A549 (cell line): Measurements from ENCODE around the gene CBLIF. TPM values are rescaled to one million over a fixed set of nuclear protein-coding genes. Genes with fewer than 3 reads are reported as not detected.

Source experiments
- ATAC-seq, 2 experiments: fragments of 200-7000 bp in 1 of 2; fragments of >200 bp in 1 of 2; cut with Nextera tagmentation in 1 of 2; cut with Tn5 transposase in 1 of 2; 3 replicates each; pipeline versions ENCODE4 v1.8.0 to v1.9.1; 2018 to 2020; ENCODE audit warnings: mild to moderate bottlenecking in 1 of 2, moderate library complexity in 1 of 2
- CTCF ChIA-PET: fragments of 300-600 bp; sonication (Branson Sonifier 250); formaldehyde crosslinking; extraction: SDS; loops from one replicate; lab custom pipeline; 2021; ENCODE audit warnings: antibody characterized with exemption, inconsistent platforms; lab: Yijun Ruan, JAX
- POLR2A ChIA-PET: fragments of 350-600 bp; formaldehyde crosslinking; extraction: SDS; loops from one replicate; lab custom pipeline; 2021; ENCODE audit warnings: antibody characterized with exemption, inconsistent platforms; lab: Yijun Ruan, JAX
- DNase-seq, 2 experiments: peaks; one replicate each; pipeline versions ENCODE4 v3.0.0 to v3.0.0-alpha.2; 2011 to 2016; ENCODE audit warnings: low read depth in 1 of 2, low spot score in 1 of 2
- FAIRE-seq: peaks from 2 replicates; lab custom pipeline; 2011; peaks lifted over from hg19 to GRCh38; lab: Jason Lieb, UNC
- H3K27ac ChIP-seq, 2 experiments: fragments of >200 bp; sonication (Bioruptor Twin); formaldehyde crosslinking; 3 replicates each; pipeline ENCODE4 v1.5.1; 2016 to 2017
- H3K4me1 ChIP-seq: fragments of >200 bp; sonication (Bioruptor Twin); formaldehyde crosslinking; 3 replicates; pipeline ENCODE4 v1.6.1; 2016
- H3K4me2 ChIP-seq: fragments of >200 bp; sonication (Bioruptor Twin); formaldehyde crosslinking; 3 replicates; pipeline ENCODE4 v1.6.1; 2016
- H3K4me3 ChIP-seq: fragments of >200 bp; sonication (Bioruptor Twin); formaldehyde crosslinking; 3 replicates; pipeline ENCODE4 v1.5.1; 2016
- H3K9me3 ChIP-seq: fragments of >200 bp; sonication (Bioruptor Twin); formaldehyde crosslinking; 3 replicates; pipeline ENCODE4 v1.6.1; 2016
- CEBPB ChIP-seq, 2 experiments: fragments of >200 bp in 1 of 2; sonication (Bioruptor Twin) in 1 of 2; formaldehyde crosslinking in 1 of 2; IDR thresholded peaks; 2 replicates each; pipeline ENCODE4 v1.6.1; 2012 to 2016
- CHD4 ChIP-seq: fragments of 200-600 bp; sonication (generic); IDR thresholded peaks from 2 replicates; pipeline ENCODE4 v1.6.1; 2016; ENCODE audit warnings: antibody characterized with exemption, mild to moderate bottlenecking, borderline replicate concordance
- EHF ChIP-seq: fragments of 250-450 bp; sonication (Bioruptor Pico); IDR thresholded peaks from 2 replicates; pipeline ENCODE4 v1.5.0; 2020; ENCODE audit warnings: mild to moderate bottlenecking
- ESRRA ChIP-seq: fragments of 150-350 bp; IDR thresholded peaks from 2 replicates; pipeline ENCODE4 v1.6.1; 2014; ENCODE audit warnings: mild to moderate bottlenecking, low read length, borderline replicate concordance
- GATA3 ChIP-seq: IDR thresholded peaks from 2 replicates; pipeline ENCODE4 v1.6.1; 2012; ENCODE audit warnings: borderline replicate concordance
- HDAC2 ChIP-seq: fragments of 200-600 bp; sonication (generic); IDR thresholded peaks from 2 replicates; pipeline ENCODE4 v1.6.1; 2016
- JUN ChIP-seq, 2 experiments: fragments of >200 bp; sonication (Bioruptor Twin); formaldehyde crosslinking; IDR thresholded peaks; 2 replicates in 1 of 2; 3 replicates in 1 of 2; pipeline ENCODE4 v1.6.1; 2016 to 2017
- MAFK ChIP-seq: fragments of 450-650 bp; IDR thresholded peaks from 2 replicates; pipeline ENCODE4 v1.6.1; 2014; ENCODE audit not compliant: partially characterized antibody
- MYC ChIP-seq: IDR thresholded peaks from 2 replicates; pipeline ENCODE4 v1.6.1; 2012; ENCODE audit warnings: mild to moderate bottlenecking, inconsistent platforms, low read length, improper control_type of control experiment, borderline replicate concordance
- POLR2A ChIP-seq: IDR thresholded peaks from 2 replicates; pipeline ENCODE4 v1.6.1; 2012; ENCODE audit warnings: mild to moderate bottlenecking, low read length
- RAD21 ChIP-seq, 2 experiments: fragments of >200 bp in 1 of 2; sonication (Bioruptor Twin) in 1 of 2; formaldehyde crosslinking in 1 of 2; IDR thresholded peaks in 1 of 2; conservative IDR thresholded peaks in 1 of 2; 2 replicates in 1 of 2; 3 replicates in 1 of 2; pipeline ENCODE4 v1.6.1; 2012 to 2018; ENCODE audit warnings: inconsistent platforms in 1 of 2
- RARB ChIP-seq: fragments of 250-450 bp; sonication (Bioruptor Pico); IDR thresholded peaks from 2 replicates; pipeline ENCODE4 v1.8.0; 2021; ENCODE audit warnings: mild to moderate bottlenecking, moderate library complexity
- RCOR1 ChIP-seq: fragments of 150-350 bp; IDR thresholded peaks from 2 replicates; pipeline ENCODE4 v1.6.1; 2014; ENCODE audit warnings: antibody characterized with exemption, low read length, low read depth
- RNF2 ChIP-seq: fragments of 200-600 bp; sonication (generic); IDR thresholded peaks from 2 replicates; pipeline ENCODE4 v1.6.1; 2016; ENCODE audit warnings: low read depth, mild to moderate bottlenecking, antibody characterized with exemption, moderate library complexity, borderline replicate concordance
- SREBF2 ChIP-seq: fragments of 450-650 bp; IDR thresholded peaks from 2 replicates; pipeline ENCODE4 v1.6.1; 2014; ENCODE audit warnings: mild to moderate bottlenecking, moderate library complexity
- ZNF302 ChIP-seq: fragments of 250-450 bp; sonication (Bioruptor Pico); IDR thresholded peaks from 2 replicates; pipeline ENCODE4 v1.9.0; 2021; ENCODE audit warnings: inconsistent platforms, mild to moderate bottlenecking, moderate library complexity
- WGBS: methylation state at CpG from one replicate; pipeline ENCODE4 v1.1.6; 2017; ENCODE audit errors: missing lambda C conversion rate; 5-methylcytosine and 5-hydroxymethylcytosine counted together
- polyA minus RNA-seq: library from RNA; depleted of rRNA, polyadenylated mRNA; stranded (reverse); fragments of >200 nt; gene quantifications from 2 replicates; pipeline ENCODE4 v1.2.3, GENCODE V29; 2011; rRNA and poly(A)+ RNA removed
- polyA plus RNA-seq, 4 experiments: library from polyadenylated mRNA; depleted of rRNA in 3 of 4; stranded (reverse); fragments of >200 nt; fragmentation: RNase III in 1 of 4; extraction: RNeasy Plus Mini Kit Qiagen cat#74134 plus additional on column Dnase treatment in 1 of 4; gene quantifications; 2 replicates in 3 of 4; 3 replicates in 1 of 4; pipeline ENCODE4 v1.2.3, GENCODE V29; 2011 to 2017
- TF ChIP-seq, protein P1 (sequence below): IDR thresholded peaks from 2 replicates; pipeline ENCODE4 v1.6.1; 2012
- TF ChIP-seq, protein P2 (sequence below): IDR thresholded peaks from 2 replicates; pipeline ENCODE4 v1.6.1; 2012; ENCODE audit warnings: low read depth, borderline replicate concordance
- TF ChIP-seq, protein P3 (sequence below): fragments of 250-450 bp; sonication (Bioruptor Pico); IDR thresholded peaks from 2 replicates; pipeline ENCODE4 v1.5.0; 2021; ENCODE audit warnings: mild to moderate bottlenecking, moderate library complexity, borderline replicate concordance
- TF ChIP-seq, protein P4 (sequence below): fragments of >200 bp; sonication (Bioruptor Twin); formaldehyde crosslinking; IDR thresholded peaks from 2 replicates; pipeline ENCODE4 v1.6.1; 2016
- TF ChIP-seq, protein P5 (sequence below): fragments of >200 bp; sonication (Bioruptor Twin); formaldehyde crosslinking; IDR thresholded peaks from 3 replicates; pipeline ENCODE4 v1.6.1; 2016

The CBLIF gene
- polyA plus RNA-seq (2011; rRNA removed) (not detected in 2 replicates), polyA plus RNA-seq (2017; fragmentation: RNase III; extraction: RNeasy Plus Mini Kit Qiagen cat#74134 plus additional on column Dnase treatment) (not detected in 3 replicates), polyA minus RNA-seq (not detected in 2 replicates)
- not detected in 2 replicates for polyA plus RNA-seq (2012; cell fraction: cytosol; rRNA removed)
- not detected in 2 replicates for polyA plus RNA-seq (2012; cell fraction: nucleus; rRNA removed)

DNA sequence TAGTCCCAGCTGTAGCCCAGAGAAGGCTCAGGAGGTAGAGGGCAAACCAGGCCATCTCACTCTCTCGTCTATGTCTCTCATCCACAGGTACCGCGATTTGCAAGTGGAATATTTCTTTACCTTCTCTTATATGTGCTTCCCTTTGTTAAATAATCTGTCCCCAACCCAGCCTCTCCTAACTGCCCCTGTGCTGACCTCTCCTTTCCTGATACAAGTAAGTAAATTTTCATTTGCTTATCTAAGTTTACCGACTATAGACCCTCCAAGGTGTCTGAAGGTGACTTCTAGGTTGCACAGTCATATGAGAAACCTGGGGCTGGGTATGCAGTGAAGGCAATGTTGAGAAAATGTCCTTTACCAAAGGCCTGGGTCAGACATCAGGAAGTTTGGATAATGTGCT is at the start of gene CBLIF:
TSS of gene CBLIF (minus strand) at position 101 of the 400 bp plus-strand sequence. CDS start at position 55, 46 bp downstream.
- POLR2A ChIA-PET: no interaction called here
- 67% methylated on average over 4 of the region's 4 CpGs for WGBS

DNA sequence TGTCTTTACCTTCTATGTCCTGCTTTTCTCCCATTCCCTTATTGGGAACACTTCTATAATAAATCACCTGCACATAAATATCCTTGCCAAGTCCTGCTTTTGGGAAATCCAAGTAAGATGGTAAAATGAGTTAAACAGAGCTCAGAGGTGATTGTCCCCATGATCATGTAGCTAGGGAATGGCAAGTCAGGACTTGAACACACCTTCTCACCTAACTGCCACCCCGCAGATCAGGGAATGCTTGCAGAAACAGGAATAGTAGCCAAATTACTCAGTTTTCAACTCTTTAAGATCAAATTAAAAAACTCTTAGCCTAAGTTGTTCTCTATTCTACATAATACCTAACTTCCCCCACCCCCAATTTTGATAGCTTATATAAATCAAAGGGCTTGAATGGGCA is 49.3 kb upstream of the CBLIF start:
- ATAC-seq (no peak), FAIRE-seq (no peak), DNase-seq (no peak)
- no peaks in the 10 kb centered on the region for H3K4me1 ChIP-seq
- H3K4me3 ChIP-seq: no peak overlapping the region
- no peaks in the 10 kb centered on the region for H3K9me3 ChIP-seq
- POLR2A ChIA-PET: no interaction called here
- TF ChIP-seq, protein P1, sequence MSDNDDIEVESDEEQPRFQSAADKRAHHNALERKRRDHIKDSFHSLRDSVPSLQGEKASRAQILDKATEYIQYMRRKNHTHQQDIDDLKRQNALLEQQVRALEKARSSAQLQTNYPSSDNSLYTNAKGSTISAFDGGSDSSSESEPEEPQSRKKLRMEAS: no peak
- TF ChIP-seq RCOR1: no peak
- TF ChIP-seq, protein P2, sequence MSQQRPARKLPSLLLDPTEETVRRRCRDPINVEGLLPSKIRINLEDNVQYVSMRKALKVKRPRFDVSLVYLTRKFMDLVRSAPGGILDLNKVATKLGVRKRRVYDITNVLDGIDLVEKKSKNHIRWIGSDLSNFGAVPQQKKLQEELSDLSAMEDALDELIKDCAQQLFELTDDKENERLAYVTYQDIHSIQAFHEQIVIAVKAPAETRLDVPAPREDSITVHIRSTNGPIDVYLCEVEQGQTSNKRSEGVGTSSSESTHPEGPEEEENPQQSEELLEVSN: no peak
- TF ChIP-seq, protein P3, sequence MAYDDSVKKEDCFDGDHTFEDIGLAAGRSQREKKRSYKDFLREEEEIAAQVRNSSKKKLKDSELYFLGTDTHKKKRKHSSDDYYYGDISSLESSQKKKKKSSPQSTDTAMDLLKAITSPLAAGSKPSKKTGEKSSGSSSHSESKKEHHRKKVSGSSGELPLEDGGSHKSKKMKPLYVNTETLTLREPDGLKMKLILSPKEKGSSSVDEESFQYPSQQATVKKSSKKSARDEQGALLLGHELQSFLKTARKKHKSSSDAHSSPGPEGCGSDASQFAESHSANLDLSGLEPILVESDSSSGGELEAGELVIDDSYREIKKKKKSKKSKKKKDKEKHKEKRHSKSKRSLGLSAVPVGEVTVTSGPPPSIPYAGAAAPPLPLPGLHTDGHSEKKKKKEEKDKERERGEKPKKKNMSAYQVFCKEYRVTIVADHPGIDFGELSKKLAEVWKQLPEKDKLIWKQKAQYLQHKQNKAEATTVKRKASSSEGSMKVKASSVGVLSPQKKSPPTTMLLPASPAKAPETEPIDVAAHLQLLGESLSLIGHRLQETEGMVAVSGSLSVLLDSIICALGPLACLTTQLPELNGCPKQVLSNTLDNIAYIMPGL (CRISPR knock-in tag): no peak
- no peak for TF ChIP-seq POLR2A
- no peak for TF ChIP-seq MAFK
- TF ChIP-seq, protein P4, sequence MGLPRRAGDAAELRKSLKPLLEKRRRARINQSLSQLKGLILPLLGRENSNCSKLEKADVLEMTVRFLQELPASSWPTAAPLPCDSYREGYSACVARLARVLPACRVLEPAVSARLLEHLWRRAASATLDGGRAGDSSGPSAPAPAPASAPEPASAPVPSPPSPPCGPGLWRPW: no peak
- no peak for TF ChIP-seq ZNF302
- no peak for TF ChIP-seq RARB
- no peak for TF ChIP-seq EHF (CRISPR knock-in tag)
- no peak for TF ChIP-seq RAD21 (conservative IDR thresholded peaks at IDR 0.05 in 1 of 2, IDR thresholded peaks at IDR 0.05 in 1 of 2)
- H3K27ac ChIP-seq: no peak overlapping the region
- CTCF ChIA-PET: no interaction called here
- no peak overlapping the region for H3K4me2 ChIP-seq
- 7% methylated on average over 1 of the region's 1 CpG for WGBS

More for the DNA sequence above, at the start of gene CBLIF:
- TF ChIP-seq MYC: no peak
- no peak for TF ChIP-seq JUN (IDR thresholded peaks at IDR 0.05)
- TF ChIP-seq GATA3: no peak
- no peaks in the 10 kb centered on the region for H3K9me3 ChIP-seq
- peaks cover 6% of the 10 kb centered on the region; the same call in 1 of the 3 replicates for H3K4me1 ChIP-seq
- H3K4me3 ChIP-seq: no peak within 1 kb of the TSS
- no peak within 1 kb of the TSS for H3K27ac ChIP-seq
- CTCF ChIA-PET: interaction anchor here (1.1 kb wide), 1 partner anchor 11 kb away, joined by 3 read pairs; no protein-coding TSS in a partner anchor
- ATAC-seq (no peak), DNase-seq (no peak), FAIRE-seq (no peak)
- H3K4me2 ChIP-seq: no peak within 1 kb of the TSS

DNA sequence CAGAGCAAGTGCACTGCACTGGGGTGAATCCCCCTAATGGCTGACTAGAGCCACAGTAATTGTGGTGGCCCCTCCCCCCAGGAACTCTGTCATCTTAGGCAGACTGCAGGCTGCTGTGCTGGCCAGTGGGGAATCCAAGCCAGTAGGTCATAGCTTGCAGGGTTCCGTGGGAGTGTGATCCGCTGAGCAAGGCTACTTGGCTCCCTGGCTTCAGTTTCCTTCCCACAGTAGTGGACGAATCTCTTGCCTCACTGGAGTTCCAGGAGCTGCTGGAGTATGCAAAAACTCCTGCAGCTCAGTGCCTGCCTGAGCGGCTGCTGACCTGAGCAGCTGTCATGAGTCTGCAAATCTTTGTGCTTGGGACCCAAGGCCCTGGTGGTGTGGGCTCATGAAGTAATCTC is 46.5 kb upstream of the CBLIF start:
- ChIA-PET CTCF (interaction anchor here (1.6 kb wide), 1 partner anchor 69 kb away, joined by 4 read pairs; no protein-coding TSS in a partner anchor), POLR2A (no interaction called here)
- Histone ChIP-seq H3K9me3 (0 out of 3 replicates have a peak, but pooled peaks cover 3% of the 10 kb centered on the region), H3K27ac (no peak overlapping the region), H3K4me3 (no peak overlapping the region), H3K4me2 (no peak overlapping the region), H3K4me1 (no peaks in the 10 kb centered on the region)
- FAIRE-seq (no peak), DNase-seq (no peak), ATAC-seq (no peak)
- TF ChIP-seq, protein P1: no peak
- TF ChIP-seq, protein P5, sequence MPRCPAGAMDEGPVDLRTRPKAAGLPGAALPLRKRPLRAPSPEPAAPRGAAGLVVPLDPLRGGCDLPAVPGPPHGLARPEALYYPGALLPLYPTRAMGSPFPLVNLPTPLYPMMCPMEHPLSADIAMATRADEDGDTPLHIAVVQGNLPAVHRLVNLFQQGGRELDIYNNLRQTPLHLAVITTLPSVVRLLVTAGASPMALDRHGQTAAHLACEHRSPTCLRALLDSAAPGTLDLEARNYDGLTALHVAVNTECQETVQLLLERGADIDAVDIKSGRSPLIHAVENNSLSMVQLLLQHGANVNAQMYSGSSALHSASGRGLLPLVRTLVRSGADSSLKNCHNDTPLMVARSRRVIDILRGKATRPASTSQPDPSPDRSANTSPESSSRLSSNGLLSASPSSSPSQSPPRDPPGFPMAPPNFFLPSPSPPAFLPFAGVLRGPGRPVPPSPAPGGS: no peak
- TF ChIP-seq CHD4 (no peak), GATA3 (no peak), ESRRA (no peak), SREBF2 (no peak), HDAC2 (no peak), RNF2 (no peak), CEBPB (IDR thresholded peaks at IDR 0.05) (no peak), RARB (no peak)
- TF ChIP-seq, protein P3 (CRISPR knock-in tag): no peak
- TF ChIP-seq, protein P2: no peak
- WGBS: 11% methylated on average over 4 of the region's 4 CpGs
